Body of pancreas (tissue), 4 donors: ENCODE results near the gene C16orf78. TPM values are rescaled to one million over a fixed set of nuclear protein-coding genes. Genes with fewer than 3 reads are reported as not detected.
A peak's percentile ranks its signal among the peaks of the same experiment; 100 is the strongest.
"Not testable (repeated sequence)": the region's sequence is repeated elsewhere in the genome, so short reads cannot be mapped to it uniquely, and the experiment has no call there.

Source experiments
- ATAC-seq: fragments of 150-250 bp; one replicate; pipeline ENCODE4 v1.9.1; 2016
- DNase-seq, 4 donors: peaks; one replicate each; pipeline ENCODE4 v3.0.0-alpha.2; 2019
- H3K27ac ChIP-seq, 4 donors: fragments of 200-600 bp; sonication (generic); 1 replicate in 3 of 4; 2 replicates in 1 of 4; pipeline versions ENCODE4 v1.5.1 to v1.6.1; 2016 to 2019; ENCODE audit warnings: mild to moderate bottlenecking in 1 of 4, mixed read lengths in 1 of 4, moderate library complexity in 1 of 4
- H3K27me3 ChIP-seq, 2 donors: fragments of 200-600 bp; sonication (generic); one replicate each; pipeline ENCODE4 v1.6.0; 2016; ENCODE audit warnings: mild to moderate bottlenecking in 1 of 2
- H3K36me3 ChIP-seq, 2 donors: fragments of 200-600 bp; sonication (generic); replicated peaks in 1 of 2; 2 replicates each; pipeline ENCODE4 v1.5.1; 2016; ENCODE audit warnings: low read depth in 2 of 2; ENCODE audit not compliant: insufficient read depth in 1 of 2
- H3K4me1 ChIP-seq: fragments of 200-600 bp; sonication (generic); one replicate; pipeline ENCODE4 v1.6.0; 2016
- H3K4me3 ChIP-seq, 2 donors: fragments of 200-600 bp; sonication (generic); 1 replicate in 1 of 2; 2 replicates in 1 of 2; pipeline ENCODE4 v1.5.1; 2016 to 2019
- H3K9me3 ChIP-seq, 3 donors: fragments of 200-600 bp; sonication (generic); 1 replicate in 2 of 3; 2 replicates in 1 of 3; pipeline ENCODE4 v1.5.1; 2016
- POLR2A ChIP-seq, 3 donors: fragments of 450-650 bp; IDR thresholded peaks; one replicate each; pipeline ENCODE4 v1.6.1; 2016; ENCODE audit warnings: antibody characterized with exemption in 3 of 3, mild to moderate bottlenecking in 2 of 3
- WGBS, 2 donors: methylation state at CpG; one replicate each; pipeline ENCODE4 v1.1.5; 2017; 5-methylcytosine and 5-hydroxymethylcytosine counted together
- intact Hi-C: fragments of 100-400 bp; cut with DNase I; formaldehyde crosslinking; loops from one replicate; pipeline ENCODE4 v1.15.1; 2023
- total RNA-seq, 2 donors: library from RNA; depleted of rRNA; stranded (reverse); fragments of >200 nt; gene quantifications; one replicate each; pipeline ENCODE4 v1.1.0, GENCODE V29; 2016
- TF ChIP-seq, protein P1 (sequence below), 7 experiments: fragments of 450-650 bp in 4 of 7; fragments of 200-600 bp in 3 of 7; sonication (generic) in 3 of 7; IDR thresholded peaks; one replicate each; pipeline ENCODE4 v1.5.1; 2016 to 2019; ENCODE audit warnings: antibody characterized with exemption in 7 of 7

Gene C16orf78
- total RNA-seq, 2 donors from 2014 or later = not detected

DNA sequence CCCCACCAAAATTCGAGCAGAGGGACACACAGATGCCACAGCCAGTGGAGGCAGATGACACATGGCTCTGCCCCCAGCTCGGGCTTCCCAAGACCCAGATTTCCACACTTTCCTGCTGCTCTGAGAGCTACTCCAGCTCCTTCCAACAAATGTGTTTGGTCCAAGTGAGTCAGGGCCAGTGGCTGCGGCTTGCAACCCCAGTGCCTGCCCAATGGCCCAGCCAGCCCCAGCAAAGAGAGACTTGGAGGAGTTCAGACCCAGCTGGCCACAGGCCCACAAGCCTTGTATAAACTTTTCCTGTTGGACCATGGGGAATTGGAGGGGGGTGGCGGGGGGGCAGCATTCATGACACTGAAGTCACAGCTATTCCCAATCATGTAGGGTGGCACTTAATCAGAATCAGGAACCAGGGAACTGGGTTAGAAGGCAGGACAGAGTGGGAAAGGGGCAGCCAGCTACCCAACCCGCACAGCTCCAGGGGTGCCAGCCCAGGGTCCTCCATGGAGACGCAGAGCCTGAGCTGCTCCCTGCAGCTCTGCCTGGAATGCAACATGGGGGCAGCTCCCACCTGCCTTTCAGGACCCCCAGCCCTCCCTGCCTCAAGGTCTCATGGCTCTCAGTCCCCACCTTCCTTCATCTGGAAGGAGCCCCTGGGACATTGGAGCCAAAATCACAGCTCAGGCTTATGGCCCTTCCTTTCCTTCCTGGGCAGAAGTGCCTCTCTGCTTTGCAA, 17.5 kb upstream of the C16orf78 start:
- WGBS, 2 donors = 53 to 66% methylated on average over 3 to 6 of the region's 6 CpGs
- Histone ChIP-seq H3K27me3 (no peaks in the 10 kb centered on the region), H3K4me3 (no peak overlapping the region), H3K4me1 (no peaks in the 10 kb centered on the region), H3K9me3 (no peaks in the 10 kb centered on the region), H3K36me3 (no peaks in the 10 kb centered on the region), H3K27ac (no peak overlapping the region)
- TF ChIP-seq POLR2A (IDR thresholded peaks at IDR 0.05) = no peak
- TF ChIP-seq, protein P1, sequence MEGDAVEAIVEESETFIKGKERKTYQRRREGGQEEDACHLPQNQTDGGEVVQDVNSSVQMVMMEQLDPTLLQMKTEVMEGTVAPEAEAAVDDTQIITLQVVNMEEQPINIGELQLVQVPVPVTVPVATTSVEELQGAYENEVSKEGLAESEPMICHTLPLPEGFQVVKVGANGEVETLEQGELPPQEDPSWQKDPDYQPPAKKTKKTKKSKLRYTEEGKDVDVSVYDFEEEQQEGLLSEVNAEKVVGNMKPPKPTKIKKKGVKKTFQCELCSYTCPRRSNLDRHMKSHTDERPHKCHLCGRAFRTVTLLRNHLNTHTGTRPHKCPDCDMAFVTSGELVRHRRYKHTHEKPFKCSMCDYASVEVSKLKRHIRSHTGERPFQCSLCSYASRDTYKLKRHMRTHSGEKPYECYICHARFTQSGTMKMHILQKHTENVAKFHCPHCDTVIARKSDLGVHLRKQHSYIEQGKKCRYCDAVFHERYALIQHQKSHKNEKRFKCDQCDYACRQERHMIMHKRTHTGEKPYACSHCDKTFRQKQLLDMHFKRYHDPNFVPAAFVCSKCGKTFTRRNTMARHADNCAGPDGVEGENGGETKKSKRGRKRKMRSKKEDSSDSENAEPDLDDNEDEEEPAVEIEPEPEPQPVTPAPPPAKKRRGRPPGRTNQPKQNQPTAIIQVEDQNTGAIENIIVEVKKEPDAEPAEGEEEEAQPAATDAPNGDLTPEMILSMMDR (IDR thresholded peaks at IDR 0.05) = no peak
- intact Hi-C loops = no loop called here
- peak; percentile 33 for ATAC-seq
- peak in 2 of 4 donors; percentile 13 to 38 for DNase-seq

DNA sequence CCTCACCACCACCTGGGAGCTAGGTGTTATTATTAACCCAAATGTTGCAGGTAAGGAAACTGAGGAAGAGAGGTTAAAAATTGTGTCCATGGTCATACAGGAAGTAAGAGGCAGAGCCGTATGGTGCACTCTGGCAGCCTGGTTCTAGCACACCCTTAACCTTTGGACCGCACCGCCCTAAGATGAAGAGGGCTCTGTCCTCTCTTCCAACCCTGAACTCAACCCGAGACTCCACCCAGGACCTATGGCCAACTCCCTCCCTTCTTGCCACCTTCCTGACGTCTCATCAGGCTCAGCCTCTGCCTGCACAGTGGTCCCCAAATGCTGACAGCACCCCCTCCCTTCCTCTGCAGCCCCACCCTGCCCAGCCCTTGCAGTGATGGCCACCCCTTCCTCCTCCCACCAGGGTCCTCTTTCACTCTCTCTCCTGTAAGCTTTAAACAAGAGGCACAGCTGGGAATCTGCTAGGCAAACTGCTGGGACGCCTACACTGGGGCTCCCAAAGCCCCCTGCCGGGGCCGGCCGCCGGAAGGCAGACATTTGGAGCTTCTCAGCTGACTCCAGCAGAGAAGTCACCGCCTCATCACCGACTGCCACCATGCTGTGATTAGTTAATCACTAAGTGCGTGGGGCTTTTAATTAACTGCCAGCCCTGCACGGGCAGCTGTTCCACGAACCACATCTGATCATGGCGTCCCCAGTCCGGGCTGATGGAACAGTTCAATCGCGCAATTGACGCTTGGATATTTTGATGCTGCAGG, 16.7 kb upstream of the C16orf78 start:
- no peak for ATAC-seq
- 32 to 48% methylated on average over 14 to 20 of the region's 20 CpGs for WGBS, 2 donors
- intact Hi-C loops = no loop called here

DNA sequence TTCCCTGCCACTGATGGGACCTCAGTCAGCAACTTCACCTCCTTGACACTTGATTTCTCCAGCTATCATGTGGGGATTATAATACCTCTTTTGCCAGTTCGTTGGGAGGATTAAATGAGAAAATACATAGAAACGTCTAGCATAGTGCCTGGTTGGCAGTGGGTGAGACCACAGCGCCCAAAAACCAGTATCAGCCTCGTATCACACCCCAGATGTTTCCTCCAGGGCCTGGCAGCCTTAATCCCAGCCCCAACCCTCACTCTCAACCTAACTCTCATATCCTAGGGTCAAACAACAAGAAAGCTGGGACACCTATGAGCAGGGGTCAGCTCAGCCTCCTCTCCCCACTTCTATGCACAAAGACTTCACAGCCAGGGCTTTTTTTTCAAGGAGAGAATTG, 14.0 kb upstream of the C16orf78 start:
- Histone ChIP-seq H3K27me3 (no peaks in the 10 kb centered on the region), H3K27ac (no peak overlapping the region), H3K36me3 (no peaks in the 10 kb centered on the region), H3K4me1 (no peaks in the 10 kb centered on the region), H3K4me3 (no peak overlapping the region), H3K9me3 (no peaks in the 10 kb centered on the region)
- DNase-seq (no peak), ATAC-seq (no peak)
- intact Hi-C loops = no loop called here
- TF ChIP-seq POLR2A (IDR thresholded peaks at IDR 0.05) = no peak
- TF ChIP-seq, protein P1 (IDR thresholded peaks at IDR 0.05) = no peak
- 28 to 32% methylated on average over 4 of the region's 4 CpGs for WGBS, 2 donors

More for the DNA sequence above, 16.7 kb upstream of the C16orf78 start:
- H3K36me3 ChIP-seq = no peaks in the 10 kb centered on the region
- no peaks in the 10 kb centered on the region for H3K27me3 ChIP-seq
- H3K4me1 ChIP-seq = no peaks in the 10 kb centered on the region
- no peak for DNase-seq
- no peak overlapping the region for H3K27ac ChIP-seq
- TF ChIP-seq, protein P1 (IDR thresholded peaks at IDR 0.05) = no peak
- TF ChIP-seq POLR2A (IDR thresholded peaks at IDR 0.05) = no peak
- H3K9me3 ChIP-seq = no peaks in the 10 kb centered on the region
- no peak overlapping the region for H3K4me3 ChIP-seq

DNA sequence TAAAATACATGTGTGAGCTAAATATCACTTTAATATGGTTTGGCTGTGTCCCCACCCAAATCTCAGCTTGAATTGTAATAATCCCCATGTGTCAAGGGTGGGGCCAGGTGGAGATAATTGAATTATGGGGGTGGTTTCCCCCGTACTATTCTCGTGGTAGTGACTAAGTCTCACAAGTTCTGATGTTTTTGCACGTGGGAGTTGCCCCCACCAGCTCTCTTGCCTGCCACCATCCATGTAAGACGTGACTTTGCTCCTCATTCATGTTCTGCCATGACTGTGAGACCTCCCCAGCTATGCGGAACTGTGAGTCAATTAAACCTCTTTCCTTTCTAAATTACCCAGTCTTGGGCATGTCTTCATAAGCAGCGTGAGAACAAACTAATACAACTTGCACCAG, 11.9 kb upstream of the C16orf78 start:
- H3K9me3 ChIP-seq, H3K27me3 ChIP-seq, H3K27ac ChIP-seq, H3K4me1 ChIP-seq, DNase-seq, intact Hi-C loops, ATAC-seq, H3K4me3 ChIP-seq, H3K36me3 ChIP-seq: not testable (repeated sequence)
- 65 to 79% methylated on average over 6 of the region's 6 CpGs for WGBS, 2 donors

DNA sequence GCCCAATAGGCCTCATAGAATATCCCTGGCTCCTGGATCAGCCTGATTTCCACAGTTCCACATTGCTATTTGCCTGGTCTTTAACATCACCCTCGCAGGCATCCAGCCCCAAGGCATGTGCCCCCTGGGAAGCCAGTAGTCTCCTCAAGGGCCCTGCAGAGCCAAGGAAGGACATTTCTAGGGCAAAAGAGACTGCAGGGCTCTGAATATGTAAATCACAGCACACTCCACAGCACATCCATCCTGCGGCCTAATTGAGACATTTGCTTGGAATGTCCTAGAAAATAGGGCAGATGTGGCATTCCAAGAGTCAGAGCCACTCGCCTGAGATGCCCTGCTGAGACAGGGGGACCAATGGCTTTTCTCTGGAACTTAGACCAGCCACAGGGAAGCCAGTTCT, 11.4 kb upstream of the C16orf78 start:
- Histone ChIP-seq H3K9me3 (no peaks in the 10 kb centered on the region), H3K27me3 (no peaks in the 10 kb centered on the region), H3K27ac (no peak overlapping the region), H3K36me3 (no peaks in the 10 kb centered on the region), H3K4me1 (no peaks in the 10 kb centered on the region), H3K4me3 (no peak overlapping the region)
- no peak for DNase-seq
- TF ChIP-seq POLR2A (IDR thresholded peaks at IDR 0.05) = no peak
- TF ChIP-seq, protein P1 (IDR thresholded peaks at IDR 0.05) = no peak
- WGBS, 2 donors = 64 to 81% methylated on average over 3 of the region's 3 CpGs
- intact Hi-C loops = no loop called here
- ATAC-seq = no peak
